T follicular helper cell (primary cell): ENCODE results near the gene PREB.

ENCODE experiments used
- DNase-seq: peaks from one replicate; pipeline ENCODE4 v3.0.0-alpha.2; 2020; ENCODE audit warnings: low read depth

PREB gene

GRCh38 chr2:27152796-27153464 lies 18.5 kb upstream of the PREB start:
- no peak for DNase-seq

DNA sequence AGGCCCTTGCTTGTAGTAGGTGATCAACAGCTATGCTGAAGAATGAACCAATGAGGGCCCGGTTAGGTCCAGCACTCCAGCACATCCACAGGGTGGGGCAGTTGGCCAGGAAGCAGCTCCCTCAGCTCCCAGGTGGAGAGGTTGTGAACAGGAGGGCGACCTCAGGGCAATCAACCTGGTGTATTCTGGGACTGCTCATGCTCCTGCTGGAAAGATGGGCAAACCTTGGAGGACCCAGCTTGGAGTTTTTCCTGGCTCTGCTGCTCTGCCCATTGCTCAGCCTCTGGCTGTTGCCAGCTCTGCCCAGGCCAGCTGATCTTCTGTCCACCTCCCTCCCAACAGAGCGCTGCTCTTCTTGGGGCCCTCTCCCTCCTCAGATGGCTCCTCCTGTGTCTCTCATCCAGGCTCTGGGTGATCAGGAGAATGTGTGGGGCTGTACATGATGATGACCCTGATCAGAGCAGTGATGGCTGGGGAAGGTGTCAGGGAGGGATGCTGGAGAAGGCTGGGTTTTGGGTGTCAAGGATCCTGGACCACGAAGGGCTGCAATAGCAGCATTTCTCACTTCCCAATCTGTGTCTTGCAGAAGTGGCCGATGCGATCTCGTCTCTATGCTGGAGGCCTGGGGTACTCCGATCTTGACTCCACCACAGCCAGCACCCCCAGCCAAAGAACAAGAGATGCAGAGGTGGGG lies 17.8 kb upstream of the PREB start:
- DNase-seq: no peak

GRCh38 chr2:27150639-27151230 lies 16.3 kb upstream of the PREB start:
- DNase-seq: no peak

DNA sequence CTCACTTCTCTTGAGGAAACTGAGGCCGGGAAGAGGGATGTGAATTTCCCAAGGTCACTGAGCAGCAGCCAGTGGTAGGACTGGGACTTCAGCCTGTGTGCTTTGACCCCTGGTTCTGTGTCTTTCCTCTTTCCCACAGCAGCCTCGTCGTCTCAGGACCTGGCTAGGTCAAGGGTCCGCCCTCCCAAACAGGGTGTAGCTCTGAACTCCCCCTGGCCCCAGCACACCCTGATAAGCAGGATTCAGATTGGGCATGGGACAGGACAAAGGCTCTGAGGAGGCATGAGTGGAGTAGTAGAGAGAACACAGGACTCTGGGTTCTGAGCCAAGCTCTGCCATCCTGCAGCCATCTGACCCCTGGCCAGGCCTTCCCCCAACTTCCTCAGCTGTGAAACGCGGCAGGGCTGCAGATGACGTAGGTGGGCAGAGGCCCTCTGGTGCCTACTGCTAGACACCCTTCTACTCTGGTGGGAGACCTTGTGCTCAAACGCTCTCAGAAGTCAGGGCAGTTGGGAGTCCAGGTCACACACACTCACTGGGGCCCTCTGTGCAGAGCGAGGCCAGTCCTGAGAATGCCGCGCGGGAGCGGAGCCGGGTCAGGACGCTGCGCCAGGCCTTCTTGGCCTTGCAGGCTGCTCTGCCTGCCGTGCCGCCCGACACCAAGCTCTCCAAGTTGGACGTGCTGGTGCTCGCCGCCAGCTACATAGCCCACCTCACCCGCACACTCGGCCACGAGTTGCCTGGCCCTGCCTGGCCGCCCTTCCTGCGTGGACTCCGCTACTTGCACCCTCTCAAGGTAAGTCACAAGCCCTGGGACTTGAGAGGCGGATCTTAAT lies 15.4 kb upstream of the PREB start:
- DNase-seq: no peak

DNA sequence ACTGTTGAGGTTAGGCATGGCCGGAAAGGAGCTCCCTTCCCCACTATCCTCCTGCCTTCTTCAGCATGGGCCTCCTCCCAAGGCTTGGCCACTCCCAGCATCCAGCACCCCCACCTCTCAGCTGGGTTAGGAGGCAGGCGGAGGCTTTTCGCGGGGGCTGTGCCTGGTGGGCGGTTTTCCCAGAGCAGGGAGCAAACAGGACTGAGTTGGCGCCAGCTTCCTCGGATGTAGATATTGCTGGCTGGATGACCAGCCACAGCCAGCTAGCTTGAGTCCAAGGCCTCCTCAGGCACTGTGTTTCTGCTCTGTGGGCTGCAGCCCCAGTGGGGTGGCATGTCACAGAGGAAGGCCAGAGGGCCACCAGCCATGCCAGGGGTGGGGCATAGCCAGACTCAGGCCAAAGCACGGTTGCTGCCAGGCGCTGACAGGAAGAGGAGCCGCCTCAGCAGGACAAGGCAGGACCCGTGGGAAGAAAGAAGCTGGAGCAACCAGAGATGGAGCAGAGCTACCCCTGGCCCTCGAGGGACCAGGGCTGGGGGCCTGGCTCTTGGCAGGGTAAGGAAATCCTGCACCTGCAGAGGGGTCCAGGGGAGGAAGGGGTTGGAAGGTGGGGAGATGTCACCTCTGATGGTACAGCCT lies 14.5 kb upstream of the PREB start, which contains the start of gene TCF23:
Gene TCF23 (plus strand): TSS at position 204 of the 639 bp plus-strand sequence. CDS start 130 bp downstream, at position 334.
- DNase-seq: no peak

GRCh38 chr2:27147935-27148334 lies 13.5 kb upstream of the PREB start:
- no peak for DNase-seq

DNA sequence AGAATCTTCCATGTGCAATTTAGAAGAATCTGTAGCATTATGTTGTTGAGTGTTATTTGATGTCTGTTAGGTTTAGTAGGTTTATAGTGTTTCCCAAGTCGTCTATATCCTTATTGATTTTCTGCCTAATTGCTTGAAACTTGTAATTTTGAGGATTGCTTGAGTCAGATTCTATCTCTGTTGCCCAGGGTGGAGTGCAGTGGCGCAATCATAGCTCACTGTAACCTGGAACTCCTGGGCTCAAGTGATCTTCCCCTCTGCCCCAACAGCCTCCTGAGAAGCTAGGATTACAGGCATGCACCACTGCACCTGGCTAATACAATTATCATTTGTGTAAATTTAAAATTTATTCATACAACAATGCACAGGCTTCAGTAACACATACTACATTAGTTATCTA lies 11.2 kb upstream of the PREB start:
- no peak for DNase-seq

- no peak for DNase-seq
Observed at GRCh38 chr2:27143285-27143684, 8.8 kb upstream of the PREB start.

- no peak for DNase-seq
Observed at GRCh38 chr2:27139310-27139709, 4.9 kb upstream of the PREB start, which contains the start of gene PRR30. Gene PRR30 (minus strand): TSS chr2:27139410. CDS start chr2:27138329, 1,081 bp downstream.

DNA sequence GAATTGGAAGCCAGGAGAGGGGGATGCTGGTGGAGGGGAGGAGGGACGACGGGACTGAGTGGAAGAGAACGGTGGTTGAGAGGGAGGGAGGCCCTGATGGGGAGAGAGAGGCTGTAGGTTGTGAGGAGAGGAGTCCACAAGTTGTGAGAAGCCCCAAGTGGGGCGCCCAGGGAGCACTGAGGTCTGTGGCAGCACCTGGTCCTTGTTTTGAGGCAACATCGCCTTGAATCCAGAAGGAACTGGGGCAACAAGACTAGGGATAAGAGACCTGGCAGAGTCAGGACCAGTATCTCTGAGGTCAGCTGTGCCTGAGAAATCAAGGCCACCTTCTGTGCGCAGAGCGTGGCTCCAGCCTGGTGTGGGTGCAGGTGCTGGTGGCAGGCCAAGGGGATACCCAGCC lies 3.7 kb upstream of the PREB start:
- no peak for DNase-seq

- no peak for DNase-seq
Observed at GRCh38 chr2:27137322-27137935, 3.0 kb upstream of the PREB start.

DNA sequence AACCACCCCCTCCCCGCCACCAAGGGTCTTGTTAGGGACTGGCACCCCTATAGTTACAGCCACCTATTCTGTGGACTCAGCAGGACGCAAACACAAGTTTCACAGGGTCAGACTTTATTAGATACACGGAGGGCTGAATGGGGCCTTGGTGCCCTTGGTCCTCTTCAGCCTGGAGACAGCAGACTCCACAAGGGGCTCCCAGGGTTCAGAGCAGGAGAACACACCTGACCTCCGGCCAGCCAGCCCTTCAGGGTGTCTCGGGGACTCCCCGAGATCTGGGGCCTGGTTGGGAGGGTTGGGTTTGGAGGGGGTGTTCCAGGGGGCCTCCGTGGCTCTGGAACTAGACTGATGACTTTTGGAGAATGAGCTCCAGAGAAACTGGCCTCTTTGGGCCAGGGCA lies 2.3 kb upstream of the PREB start:
- DNase-seq: no peak

GRCh38 chr2:27135478-27135955 lies 1.1 kb upstream of the PREB start:
- DNase-seq: no peak

GRCh38 chr2:27134781-27135477 lies 493 bp upstream of the PREB start:
- no peak for DNase-seq

- DNase-seq: no peak
Observed at GRCh38 chr2:27133195-27133875, 1.1 kb downstream of the PREB start.

DNA sequence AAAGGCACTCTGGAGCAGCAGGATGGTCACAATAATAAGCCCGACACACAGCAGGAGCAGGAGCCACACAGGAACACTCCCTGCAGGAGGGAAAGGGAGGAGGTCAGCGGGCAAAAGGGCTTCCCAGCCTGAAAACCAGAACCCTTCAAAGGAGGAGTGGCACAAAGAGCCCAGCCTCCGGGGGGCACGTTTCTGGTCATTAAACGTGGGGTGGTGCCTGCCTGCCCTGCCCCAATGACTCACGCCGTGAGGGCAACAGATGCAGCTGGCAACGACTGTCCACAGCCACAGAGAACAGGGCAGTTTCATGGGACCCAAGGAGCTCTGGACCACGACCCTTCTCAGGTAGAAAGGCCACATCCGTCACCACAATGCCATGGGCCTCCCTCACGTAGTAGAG lies 3.0 kb downstream of the PREB start:
- DNase-seq: no peak

GRCh38 chr2:27130396-27130795 lies 4.0 kb downstream of the PREB start:
- no peak for DNase-seq

DNA sequence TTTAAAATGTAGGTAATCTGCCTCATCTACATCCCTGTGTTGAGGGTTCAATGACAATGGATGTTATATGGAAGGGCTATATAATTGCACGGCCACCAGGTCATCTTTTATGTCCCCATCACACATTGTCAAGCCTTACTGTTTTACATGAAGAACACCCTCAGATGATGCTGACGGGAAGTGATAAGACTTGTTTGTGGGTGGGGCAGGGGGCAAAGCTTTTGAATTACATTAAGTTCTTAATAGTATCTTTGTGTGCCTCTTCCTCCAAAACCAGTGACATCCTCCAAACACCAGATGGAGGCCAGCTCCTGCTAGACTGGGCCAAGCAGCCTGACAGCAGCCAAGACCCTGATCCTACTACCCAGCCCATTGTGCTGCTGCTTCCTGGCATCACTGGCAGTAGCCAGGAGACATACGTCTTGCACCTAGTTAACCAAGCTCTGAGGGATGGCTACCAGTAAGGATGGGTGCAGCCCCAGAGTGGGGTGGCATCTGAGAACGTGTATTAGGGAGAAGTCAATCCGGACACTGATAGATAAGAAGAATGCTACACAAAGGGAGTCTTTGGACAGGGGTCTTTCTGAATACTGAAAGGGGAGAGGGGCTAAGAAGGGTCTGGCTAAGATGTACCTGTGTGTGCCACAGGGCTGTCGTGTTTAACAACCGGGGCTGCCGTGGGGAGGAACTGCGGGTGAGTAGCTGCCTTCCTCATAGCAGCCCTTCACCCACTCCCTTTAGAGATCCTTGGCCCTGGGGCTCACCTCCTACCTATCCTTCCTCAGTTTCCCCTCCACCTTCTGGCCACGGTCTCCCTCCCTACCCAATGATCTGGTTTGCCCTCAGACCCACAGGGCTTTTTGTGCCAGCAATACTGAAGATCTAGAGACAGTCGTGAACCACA lies 5.5 kb downstream of the PREB start:
- DNase-seq: no peak
